Stomach (tissue), 4 donors: ENCODE measurements around the gene SKOR1.

ENCODE experiments used
- EP300 ChIP-seq: sonication (generic); formaldehyde crosslinking; IDR thresholded peaks from one replicate; pipeline ENCODE4 v1.6.1; 2017; ENCODE audit warnings: antibody characterized with exemption
- POLR2AphosphoS5 ChIP-seq, 3 donors: sonication (generic); formaldehyde crosslinking; IDR thresholded peaks; one replicate each; pipeline ENCODE4 v1.6.1; 2016; ENCODE audit warnings: antibody characterized with exemption in 3 of 3
- TF ChIP-seq, protein P1 (sequence below), 7 experiments: fragments of 450-650 bp in 4 of 7; fragments of 200-600 bp in 3 of 7; sonication (generic) in 3 of 7; IDR thresholded peaks; one replicate each; pipeline ENCODE4 v1.5.1; 2016 to 2019; ENCODE audit warnings: antibody characterized with exemption in 7 of 7, control low read depth in 2 of 7, mild to moderate bottlenecking in 1 of 7

DNA sequence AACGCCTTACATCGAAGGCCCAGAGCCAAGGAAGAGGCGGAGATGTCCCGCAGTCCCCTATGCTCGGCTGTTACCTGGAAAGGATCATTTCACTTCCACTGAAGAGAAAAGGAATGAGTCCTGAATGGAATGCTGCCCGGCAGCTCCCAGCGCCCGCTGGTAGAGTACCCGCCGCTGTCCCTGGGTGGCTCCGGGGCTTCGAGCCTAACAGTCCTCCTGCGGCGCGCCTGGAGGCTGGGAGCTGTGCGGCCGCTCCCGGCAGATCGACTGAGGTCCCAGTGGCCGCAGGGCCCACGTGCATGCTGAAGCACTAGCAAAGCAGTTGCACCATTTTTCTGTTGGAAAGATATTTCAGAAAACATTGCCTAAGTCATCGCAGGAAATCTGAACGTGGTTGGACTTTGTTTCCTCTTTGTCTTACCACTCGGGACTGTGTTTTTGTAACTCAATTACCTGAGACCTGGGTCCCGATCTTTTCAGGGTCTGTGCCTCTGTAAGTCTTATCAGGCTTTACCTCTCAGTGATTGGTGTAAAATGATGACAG lies 13.6 kb downstream of the SKOR1 start:
- TF ChIP-seq, protein P1, sequence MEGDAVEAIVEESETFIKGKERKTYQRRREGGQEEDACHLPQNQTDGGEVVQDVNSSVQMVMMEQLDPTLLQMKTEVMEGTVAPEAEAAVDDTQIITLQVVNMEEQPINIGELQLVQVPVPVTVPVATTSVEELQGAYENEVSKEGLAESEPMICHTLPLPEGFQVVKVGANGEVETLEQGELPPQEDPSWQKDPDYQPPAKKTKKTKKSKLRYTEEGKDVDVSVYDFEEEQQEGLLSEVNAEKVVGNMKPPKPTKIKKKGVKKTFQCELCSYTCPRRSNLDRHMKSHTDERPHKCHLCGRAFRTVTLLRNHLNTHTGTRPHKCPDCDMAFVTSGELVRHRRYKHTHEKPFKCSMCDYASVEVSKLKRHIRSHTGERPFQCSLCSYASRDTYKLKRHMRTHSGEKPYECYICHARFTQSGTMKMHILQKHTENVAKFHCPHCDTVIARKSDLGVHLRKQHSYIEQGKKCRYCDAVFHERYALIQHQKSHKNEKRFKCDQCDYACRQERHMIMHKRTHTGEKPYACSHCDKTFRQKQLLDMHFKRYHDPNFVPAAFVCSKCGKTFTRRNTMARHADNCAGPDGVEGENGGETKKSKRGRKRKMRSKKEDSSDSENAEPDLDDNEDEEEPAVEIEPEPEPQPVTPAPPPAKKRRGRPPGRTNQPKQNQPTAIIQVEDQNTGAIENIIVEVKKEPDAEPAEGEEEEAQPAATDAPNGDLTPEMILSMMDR (IDR thresholded peaks at IDR 0.05) = peak in 1 of 7 experiments; percentile 24
- peak in 1 of 3 donors; percentile 35 for TF ChIP-seq POLR2AphosphoS5 (IDR thresholded peaks at IDR 0.05)
- TF ChIP-seq EP300 = no peak
